Measurements from ENCODE around the gene ACAA1.

Gene ACAA1, protein sequence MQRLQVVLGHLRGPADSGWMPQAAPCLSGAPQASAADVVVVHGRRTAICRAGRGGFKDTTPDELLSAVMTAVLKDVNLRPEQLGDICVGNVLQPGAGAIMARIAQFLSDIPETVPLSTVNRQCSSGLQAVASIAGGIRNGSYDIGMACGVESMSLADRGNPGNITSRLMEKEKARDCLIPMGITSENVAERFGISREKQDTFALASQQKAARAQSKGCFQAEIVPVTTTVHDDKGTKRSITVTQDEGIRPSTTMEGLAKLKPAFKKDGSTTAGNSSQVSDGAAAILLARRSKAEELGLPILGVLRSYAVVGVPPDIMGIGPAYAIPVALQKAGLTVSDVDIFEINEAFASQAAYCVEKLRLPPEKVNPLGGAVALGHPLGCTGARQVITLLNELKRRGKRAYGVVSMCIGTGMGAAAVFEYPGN

DNA sequence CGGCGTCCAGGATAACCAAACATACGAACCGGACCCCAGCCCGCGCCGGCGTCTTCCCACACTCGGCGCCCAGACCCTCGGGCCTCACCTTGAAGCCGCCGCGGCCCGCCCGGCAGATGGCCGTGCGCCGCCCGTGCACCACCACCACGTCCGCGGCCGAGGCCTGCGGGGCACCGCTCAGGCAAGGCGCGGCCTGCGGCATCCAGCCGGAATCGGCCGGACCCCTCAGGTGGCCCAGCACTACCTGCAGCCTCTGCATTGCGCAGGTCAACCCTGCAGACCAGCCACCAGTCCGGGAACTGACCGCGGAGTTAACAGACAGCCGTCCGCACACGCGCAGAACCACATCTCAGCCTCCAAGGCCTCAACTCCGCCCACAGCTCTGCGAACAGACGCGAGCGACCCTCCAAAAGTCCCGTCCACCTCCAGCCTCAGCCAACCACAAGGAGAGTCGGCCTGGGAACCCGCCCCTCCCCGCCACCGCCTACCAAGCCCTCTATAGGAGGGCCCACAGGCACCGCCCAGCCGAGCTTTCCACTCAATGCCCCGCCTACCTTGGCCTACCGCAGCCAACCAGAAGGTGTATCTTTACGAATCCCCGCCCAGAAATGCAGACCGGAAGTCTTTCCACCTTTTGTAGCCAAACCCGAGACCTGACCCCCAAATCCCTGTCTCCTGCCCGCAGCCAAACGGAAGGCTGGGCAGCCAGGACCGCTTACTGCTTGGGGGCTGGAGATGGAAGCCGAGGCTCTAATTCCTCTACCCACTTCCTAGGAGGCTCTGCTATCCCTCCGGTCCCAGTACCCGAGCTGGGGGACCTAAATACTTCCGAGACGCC is at the start of gene ACAA1:
TSS of gene ACAA1 (minus strand) at position 351 of the 838 bp plus-strand sequence. CDS start at position 259, 92 bp downstream.
- in situ Hi-C loops (cut with HindIII; ENCODE audit: low sequenced_read_pairs) = no loop called here
- TF ChIP-seq, protein P1, sequence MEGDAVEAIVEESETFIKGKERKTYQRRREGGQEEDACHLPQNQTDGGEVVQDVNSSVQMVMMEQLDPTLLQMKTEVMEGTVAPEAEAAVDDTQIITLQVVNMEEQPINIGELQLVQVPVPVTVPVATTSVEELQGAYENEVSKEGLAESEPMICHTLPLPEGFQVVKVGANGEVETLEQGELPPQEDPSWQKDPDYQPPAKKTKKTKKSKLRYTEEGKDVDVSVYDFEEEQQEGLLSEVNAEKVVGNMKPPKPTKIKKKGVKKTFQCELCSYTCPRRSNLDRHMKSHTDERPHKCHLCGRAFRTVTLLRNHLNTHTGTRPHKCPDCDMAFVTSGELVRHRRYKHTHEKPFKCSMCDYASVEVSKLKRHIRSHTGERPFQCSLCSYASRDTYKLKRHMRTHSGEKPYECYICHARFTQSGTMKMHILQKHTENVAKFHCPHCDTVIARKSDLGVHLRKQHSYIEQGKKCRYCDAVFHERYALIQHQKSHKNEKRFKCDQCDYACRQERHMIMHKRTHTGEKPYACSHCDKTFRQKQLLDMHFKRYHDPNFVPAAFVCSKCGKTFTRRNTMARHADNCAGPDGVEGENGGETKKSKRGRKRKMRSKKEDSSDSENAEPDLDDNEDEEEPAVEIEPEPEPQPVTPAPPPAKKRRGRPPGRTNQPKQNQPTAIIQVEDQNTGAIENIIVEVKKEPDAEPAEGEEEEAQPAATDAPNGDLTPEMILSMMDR (IDR thresholded peaks at IDR 0.05; ENCODE audit: low read depth, low read length) = no peak
- peak within 1 kb of the TSS; percentile 82 for H3K4me3 ChIP-seq (ENCODE audit: low read depth, low read length)
- peak; percentile 99 for DNase-seq (ENCODE audit: low read depth, low spot score)

DNA sequence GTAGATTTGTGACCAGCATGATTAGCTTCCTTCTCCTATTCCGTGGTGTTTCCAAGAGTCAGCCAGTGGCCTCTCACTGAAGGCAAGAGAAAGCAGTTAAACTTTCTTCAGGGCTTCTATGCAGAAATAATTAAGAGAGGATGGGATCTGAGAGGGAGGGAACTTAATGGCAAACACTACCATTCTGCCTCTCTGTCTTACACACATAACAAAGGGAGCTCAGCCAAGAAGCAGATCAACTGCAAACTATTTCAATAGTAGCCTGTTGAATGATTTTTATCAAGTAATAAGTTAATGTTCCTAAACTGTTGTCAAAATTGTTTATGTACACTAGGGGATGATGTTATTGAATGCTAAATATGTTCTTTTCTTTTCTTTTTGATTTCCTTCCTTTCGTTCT is 40.3 kb upstream of the ACAA1 start:
- no peak overlapping the region for H3K4me3 ChIP-seq (ENCODE audit: low read depth, low read length)
- DNase-seq (ENCODE audit: low read depth, low spot score) = no peak
- in situ Hi-C loops (cut with HindIII; ENCODE audit: low sequenced_read_pairs) = no loop called here
- TF ChIP-seq, protein P1 (IDR thresholded peaks at IDR 0.05; ENCODE audit: low read depth, low read length) = no peak

DNA sequence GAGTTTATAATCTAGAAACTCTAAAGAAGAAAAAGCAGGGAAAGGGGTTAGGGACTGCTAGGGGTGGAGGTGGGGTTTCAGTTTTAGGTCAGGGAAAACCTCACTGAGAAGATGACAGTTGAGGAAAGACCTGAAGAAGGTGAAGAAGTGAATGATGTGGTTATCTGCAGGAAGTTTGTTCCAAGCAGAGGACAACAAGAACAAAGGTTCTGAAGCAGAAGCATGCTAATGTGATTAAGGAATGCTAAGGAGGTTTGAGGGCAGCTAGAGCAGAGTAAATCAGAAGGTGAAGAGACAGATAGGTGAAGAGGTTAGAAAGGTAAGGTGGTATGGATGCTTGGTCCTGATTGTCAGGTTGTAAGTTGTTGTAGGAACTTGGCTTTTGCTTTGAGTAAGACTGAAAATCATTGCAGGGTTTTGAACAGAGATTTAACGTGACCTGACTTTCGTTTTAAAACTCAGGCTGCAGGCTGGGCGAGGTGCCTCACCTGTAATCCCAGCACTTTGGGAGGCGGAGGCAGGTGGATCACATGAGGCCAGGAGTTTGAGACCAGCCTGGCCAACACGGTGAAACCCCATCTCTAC is 37.0 kb upstream of the ACAA1 start:
- no peak overlapping the region for H3K4me3 ChIP-seq (ENCODE audit: low read depth, low read length)
- TF ChIP-seq, protein P1 (IDR thresholded peaks at IDR 0.05; ENCODE audit: low read depth, low read length) = no peak
- no peak for DNase-seq (ENCODE audit: low read depth, low spot score)
- in situ Hi-C loops (cut with HindIII; ENCODE audit: low sequenced_read_pairs) = no loop called here

DNA sequence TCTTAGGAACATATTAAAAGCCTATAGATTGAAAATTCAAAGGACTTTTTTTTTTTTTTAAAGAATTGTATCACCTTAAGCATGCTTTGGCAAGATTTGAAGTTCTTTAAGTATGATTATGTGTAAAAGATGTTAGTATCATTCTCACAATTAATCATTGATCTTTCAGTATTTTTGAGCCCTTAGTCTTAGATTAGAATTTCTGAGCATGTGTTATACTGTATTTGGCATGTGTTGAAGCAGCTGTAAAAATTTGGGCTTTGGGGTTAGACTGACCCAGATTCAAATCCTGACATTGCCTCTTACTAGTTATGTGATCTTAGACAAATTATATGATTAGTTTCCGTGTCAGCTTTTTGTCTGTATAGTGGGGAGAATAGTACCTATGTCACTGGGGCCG is 34.7 kb upstream of the ACAA1 start:
- TF ChIP-seq, protein P1 (IDR thresholded peaks at IDR 0.05; ENCODE audit: low read depth, low read length) = no peak
- H3K4me3 ChIP-seq (ENCODE audit: low read depth, low read length) = no peak overlapping the region
- in situ Hi-C loops (cut with HindIII; ENCODE audit: low sequenced_read_pairs) = no loop called here
- DNase-seq (ENCODE audit: low read depth, low spot score) = no peak

DNA sequence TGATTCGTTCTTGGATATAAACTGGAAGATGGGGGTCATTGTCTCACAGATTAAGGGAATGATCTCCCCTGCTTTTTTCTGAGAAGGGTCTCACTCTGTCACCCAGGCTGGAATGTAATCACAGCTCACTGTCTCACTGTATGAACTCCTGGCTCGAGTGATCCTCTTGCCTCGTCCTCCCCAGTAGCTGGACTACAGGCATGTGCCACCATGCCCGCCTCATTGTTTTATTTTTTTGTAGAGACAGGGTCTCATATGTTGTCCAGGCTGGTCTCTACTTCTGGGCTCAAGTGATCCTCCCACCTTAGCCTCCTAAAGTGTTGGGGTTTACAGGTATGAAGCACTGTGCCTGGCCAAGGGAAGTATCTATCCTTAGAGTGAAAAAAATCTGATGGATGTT is 33.8 kb upstream of the ACAA1 start:
- TF ChIP-seq, protein P1 (IDR thresholded peaks at IDR 0.05; ENCODE audit: low read depth, low read length) = no peak

DNA sequence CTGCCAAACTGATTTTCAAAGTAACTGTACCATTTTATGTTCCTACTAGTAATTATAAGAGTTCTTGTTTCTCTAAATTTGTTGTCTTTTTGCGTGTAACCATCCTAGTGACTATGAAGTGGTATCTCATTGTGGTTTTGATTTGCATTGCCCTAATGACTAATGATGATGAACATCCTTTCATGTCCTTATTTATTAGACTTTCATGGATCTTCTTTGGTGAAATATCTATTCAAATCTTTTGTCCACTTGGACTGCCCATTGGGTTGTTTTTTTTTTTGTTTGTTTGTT is 32.0 kb upstream of the ACAA1 start:
- DNase-seq (ENCODE audit: low read depth, low spot score) = no peak
- in situ Hi-C loops (cut with HindIII; ENCODE audit: low sequenced_read_pairs) = no loop called here
- TF ChIP-seq, protein P1 (IDR thresholded peaks at IDR 0.05; ENCODE audit: low read depth, low read length) = no peak
- peak overlapping the region; percentile 8 for H3K4me3 ChIP-seq (ENCODE audit: low read depth, low read length)

More for the DNA sequence above, 33.8 kb upstream of the ACAA1 start:
- DNase-seq (ENCODE audit: low read depth, low spot score) = no peak
- no peak overlapping the region for H3K4me3 ChIP-seq (ENCODE audit: low read depth, low read length)
- in situ Hi-C loops (cut with HindIII; ENCODE audit: low sequenced_read_pairs) = no loop called here

Data from astrocyte of the spinal cord (primary cell).